HL-60 (cell line): ENCODE measurements around the gene IL36B.

ENCODE experiments used
- CTCF ChIP-seq: IDR thresholded peaks from one replicate; pipeline ENCODE4 v1.5.1; 2011; ENCODE audit warnings: low read length, control low read depth, inconsistent platforms; ENCODE audit not compliant: insufficient read depth
- POLR2AphosphoS5 ChIP-seq: IDR thresholded peaks from 2 replicates; pipeline ENCODE4 v1.6.1; 2012; ENCODE audit warnings: low read depth
- TF ChIP-seq, protein P1 (sequence below): IDR thresholded peaks from 2 replicates; pipeline ENCODE4 v1.6.1; 2012; ENCODE audit warnings: low read depth; ENCODE audit not compliant: insufficient replicate concordance

DNA sequence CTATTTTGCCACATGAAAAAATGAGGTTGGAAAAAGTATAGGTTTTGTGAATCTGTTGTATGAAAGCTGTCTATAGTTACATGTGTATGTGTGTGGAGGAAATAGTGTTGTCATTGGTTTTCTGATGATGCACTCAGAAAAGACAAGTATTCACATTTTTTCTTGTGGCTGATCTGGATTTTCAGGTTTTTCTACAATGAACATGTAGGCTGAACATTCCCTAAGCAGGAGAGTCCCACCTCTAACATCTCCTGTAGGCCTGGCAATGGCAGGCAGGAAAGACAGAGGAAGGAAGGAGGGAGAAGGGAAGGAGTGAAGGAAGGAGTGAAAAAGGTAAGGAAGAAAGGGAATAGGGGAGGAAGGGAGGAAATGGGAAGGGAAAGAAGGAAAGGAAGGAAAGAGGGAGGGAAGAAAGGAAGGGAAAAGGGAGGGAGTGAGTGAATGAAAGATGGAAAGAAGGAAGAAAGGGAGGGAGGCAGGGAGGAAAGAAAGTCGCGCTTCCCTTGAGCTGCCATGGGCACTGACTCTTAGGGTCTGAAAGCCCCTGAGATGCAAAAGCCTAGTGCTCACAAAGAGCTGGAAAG lies 5.8 kb upstream of the IL36B start:
- TF ChIP-seq CTCF: no peak
- TF ChIP-seq POLR2AphosphoS5: no peak
- TF ChIP-seq, protein P1, sequence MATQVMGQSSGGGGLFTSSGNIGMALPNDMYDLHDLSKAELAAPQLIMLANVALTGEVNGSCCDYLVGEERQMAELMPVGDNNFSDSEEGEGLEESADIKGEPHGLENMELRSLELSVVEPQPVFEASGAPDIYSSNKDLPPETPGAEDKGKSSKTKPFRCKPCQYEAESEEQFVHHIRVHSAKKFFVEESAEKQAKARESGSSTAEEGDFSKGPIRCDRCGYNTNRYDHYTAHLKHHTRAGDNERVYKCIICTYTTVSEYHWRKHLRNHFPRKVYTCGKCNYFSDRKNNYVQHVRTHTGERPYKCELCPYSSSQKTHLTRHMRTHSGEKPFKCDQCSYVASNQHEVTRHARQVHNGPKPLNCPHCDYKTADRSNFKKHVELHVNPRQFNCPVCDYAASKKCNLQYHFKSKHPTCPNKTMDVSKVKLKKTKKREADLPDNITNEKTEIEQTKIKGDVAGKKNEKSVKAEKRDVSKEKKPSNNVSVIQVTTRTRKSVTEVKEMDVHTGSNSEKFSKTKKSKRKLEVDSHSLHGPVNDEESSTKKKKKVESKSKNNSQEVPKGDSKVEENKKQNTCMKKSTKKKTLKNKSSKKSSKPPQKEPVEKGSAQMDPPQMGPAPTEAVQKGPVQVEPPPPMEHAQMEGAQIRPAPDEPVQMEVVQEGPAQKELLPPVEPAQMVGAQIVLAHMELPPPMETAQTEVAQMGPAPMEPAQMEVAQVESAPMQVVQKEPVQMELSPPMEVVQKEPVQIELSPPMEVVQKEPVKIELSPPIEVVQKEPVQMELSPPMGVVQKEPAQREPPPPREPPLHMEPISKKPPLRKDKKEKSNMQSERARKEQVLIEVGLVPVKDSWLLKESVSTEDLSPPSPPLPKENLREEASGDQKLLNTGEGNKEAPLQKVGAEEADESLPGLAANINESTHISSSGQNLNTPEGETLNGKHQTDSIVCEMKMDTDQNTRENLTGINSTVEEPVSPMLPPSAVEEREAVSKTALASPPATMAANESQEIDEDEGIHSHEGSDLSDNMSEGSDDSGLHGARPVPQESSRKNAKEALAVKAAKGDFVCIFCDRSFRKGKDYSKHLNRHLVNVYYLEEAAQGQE: no peak
